GM12801 (cell line): ENCODE results near the gene CYB561.

ENCODE experiments used
- TF ChIP-seq, protein P1 (sequence below): IDR thresholded peaks from one replicate; pipeline ENCODE4 v1.5.1; 2011; ENCODE audit warnings: control low read depth; ENCODE audit not compliant: insufficient read length; ENCODE audit errors: extremely low read depth

The CYB561 gene

GRCh38 chr17:63406689-63407330, 39.3 kb downstream of the CYB561 start:
- TF ChIP-seq, protein P1, sequence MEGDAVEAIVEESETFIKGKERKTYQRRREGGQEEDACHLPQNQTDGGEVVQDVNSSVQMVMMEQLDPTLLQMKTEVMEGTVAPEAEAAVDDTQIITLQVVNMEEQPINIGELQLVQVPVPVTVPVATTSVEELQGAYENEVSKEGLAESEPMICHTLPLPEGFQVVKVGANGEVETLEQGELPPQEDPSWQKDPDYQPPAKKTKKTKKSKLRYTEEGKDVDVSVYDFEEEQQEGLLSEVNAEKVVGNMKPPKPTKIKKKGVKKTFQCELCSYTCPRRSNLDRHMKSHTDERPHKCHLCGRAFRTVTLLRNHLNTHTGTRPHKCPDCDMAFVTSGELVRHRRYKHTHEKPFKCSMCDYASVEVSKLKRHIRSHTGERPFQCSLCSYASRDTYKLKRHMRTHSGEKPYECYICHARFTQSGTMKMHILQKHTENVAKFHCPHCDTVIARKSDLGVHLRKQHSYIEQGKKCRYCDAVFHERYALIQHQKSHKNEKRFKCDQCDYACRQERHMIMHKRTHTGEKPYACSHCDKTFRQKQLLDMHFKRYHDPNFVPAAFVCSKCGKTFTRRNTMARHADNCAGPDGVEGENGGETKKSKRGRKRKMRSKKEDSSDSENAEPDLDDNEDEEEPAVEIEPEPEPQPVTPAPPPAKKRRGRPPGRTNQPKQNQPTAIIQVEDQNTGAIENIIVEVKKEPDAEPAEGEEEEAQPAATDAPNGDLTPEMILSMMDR: no peak

DNA sequence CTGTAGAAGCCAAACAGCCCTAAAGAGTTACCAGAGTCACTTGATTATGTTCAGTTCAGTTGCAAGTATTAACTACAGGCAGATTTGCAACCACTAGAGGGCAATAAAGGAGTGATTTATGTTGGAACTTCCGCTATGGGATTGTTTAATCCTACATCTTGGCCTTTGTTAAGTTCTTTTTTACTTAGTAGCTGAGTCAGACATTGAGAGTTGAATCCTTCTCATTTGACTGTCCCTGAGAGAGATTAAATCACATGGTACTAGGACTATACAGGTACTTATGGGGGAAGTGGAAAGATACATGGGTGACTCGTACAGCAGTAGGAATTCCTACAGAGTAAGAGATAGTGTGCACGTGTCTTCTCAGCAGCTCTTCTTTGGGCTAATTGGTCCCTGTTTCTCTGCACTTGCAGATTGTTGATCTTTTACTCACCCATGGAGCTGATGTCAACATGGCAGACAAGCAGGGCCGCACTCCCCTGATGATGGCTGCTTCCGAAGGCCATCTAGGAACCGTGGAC, 40.3 kb downstream of the CYB561 start:
- TF ChIP-seq, protein P1: no peak

GRCh38 chr17:63405020-63405419, 41.1 kb downstream of the CYB561 start:
- TF ChIP-seq, protein P1: no peak

GRCh38 chr17:63402431-63403212, 43.5 kb downstream of the CYB561 start:
- TF ChIP-seq, protein P1: no peak

DNA sequence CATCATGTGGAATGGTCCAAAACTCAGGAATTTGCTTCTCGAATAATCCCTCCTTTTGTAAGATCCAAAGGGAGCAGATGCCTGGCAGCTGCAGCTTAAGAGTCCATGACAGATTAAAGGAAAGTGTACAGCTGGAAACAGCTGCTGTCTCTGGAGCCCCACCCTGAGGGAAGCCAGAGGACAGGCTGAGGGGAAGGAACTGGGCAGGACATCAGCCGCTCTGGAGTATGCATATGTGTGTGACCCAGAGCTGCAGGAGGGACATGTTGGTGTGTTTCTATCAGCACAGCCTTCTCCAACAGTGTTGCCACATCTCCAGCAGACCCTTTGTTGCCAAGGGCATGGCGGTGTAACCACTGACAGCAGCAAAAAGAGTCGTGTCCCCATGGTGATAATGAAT, 46.2 kb downstream of the CYB561 start:
- TF ChIP-seq, protein P1: no peak

DNA sequence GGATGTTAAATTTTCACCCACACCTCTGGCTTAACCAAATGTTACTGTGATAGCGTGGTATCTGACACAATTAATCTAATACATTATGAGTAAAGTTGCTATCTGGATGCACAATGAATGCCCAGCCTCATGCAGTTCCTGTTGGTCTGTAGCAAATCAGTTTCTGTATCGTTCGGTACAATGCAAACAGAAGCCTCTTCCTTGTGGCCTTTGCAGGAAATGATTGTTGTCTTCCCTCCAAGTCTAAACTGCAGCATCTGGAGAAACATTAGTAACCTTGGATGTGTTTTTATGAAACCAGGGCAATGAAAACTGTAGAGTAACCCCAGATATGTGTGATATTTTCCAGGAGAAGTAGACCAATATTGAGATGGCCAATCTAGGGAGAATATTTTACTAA, 46.8 kb downstream of the CYB561 start:
- TF ChIP-seq, protein P1: no peak

DNA sequence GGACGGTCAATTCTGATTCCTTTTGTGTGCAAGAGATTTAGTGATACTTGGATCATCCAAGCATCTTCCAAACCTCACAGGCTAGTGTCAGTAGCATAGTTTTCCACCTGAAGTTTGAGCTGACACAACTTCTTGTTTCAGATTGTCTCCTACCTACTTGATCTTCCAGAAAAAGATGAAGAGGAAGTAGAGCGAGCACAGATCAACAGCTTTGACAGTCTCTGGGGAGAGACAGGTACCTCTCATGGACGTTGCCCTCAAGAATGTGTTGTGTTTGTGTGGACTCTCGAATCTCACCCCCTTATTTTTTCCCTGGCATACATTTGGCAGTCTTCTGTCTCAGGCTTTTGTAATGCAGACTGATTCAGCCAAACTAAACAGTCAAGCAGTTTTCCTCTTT, 47.4 kb downstream of the CYB561 start:
- TF ChIP-seq, protein P1: no peak
